ENCODE results near the gene MRAS.
A peak's percentile ranks its signal among the peaks of the same experiment; 100 is the strongest.
"Not testable (repeated sequence)": the region's sequence is repeated elsewhere in the genome, so short reads cannot be mapped to it uniquely, and the experiment has no call there.

MRAS gene

DNA sequence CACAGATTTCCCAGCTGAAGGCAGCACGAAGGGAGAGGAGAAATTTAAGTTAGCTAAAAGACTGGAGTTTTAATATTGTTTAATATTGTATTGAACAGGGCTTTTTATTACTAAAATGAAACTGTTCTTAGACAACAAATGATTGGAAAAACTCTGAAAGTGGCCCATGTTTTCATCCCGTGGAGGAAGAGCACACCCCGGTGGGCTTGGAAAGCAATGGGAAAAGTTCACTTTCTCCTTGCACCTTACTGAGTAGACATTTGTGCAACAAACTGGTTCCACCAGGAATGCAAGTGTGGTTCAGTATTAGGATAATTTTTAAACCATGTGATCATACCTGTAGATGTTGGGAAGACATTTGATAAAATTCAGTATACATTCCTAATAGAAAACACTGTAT is 77.8 kb downstream of the MRAS start:
- no peak for DNase-seq

DNA sequence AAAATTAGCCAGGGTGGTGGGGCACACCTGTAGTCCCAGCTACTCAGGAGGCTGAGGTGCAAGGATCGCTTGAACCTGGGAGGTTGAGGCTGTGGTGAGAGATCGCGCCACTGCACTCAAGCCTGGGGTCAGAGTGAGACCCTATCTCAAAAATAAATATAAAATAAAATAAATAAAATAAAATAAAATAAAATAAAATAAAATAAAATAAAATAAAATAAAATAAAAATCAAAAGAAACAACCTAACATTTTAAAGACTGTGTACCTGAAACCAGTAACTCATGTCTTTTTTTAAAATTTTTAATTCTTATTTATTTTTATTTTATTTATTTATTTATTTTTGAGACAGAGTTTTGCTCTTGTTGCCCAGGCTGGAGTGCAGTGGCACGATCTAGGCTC is 78.4 kb downstream of the MRAS start:
- DNase-seq: not testable (repeated sequence)

DNA sequence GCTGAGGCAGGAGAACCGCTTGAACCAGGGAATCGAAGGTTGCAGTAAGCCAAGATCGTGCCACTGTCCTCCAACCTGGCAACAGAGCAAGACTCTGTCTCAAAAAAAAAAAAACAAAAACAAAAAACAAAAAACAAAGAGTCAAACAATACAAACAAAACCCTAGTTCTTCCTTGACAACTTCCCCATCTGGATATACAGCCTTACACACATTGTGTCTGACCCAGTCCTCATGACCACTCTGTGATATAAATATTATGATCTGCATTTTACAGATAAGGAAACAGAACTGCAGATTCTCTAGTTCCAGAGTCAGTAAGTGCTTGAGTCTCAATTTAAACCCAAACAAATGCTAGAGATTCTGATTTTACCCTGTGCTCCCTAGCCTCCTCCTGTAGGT is 81.3 kb downstream of the MRAS start:
- no peak for DNase-seq

DNA sequence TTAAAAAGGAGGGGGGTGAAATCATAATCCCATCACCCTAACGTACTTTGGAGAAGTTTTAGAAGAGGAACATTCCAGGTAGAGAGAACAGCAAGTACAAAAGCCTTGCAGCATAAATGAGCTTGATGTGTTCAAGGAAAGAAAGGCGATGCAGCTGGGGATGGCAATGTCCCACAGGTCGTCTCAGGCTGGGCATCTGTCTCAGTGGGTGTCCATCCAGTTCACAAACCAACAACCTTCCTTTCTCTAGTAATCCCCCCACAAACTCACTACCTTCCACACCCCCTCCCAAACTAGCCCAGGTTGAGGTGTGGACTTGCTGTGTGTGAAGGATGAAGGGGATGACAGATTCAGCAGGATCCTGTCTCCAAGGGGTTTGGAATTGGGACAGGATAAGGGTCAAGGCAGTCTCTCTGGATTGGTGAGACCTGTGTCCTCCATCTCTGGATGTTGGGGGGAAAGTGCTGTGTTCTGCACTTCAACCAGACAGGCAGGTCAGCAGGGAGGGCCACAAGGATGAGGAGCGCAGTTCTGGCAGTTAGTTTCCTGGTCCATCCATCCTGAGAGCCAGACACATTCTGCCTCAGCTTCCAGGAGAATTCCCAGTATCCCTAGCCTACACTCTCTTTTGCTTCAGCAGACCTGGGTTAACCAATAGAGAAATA is 84.3 kb downstream of the MRAS start:
- DNase-seq: no peak

DNA sequence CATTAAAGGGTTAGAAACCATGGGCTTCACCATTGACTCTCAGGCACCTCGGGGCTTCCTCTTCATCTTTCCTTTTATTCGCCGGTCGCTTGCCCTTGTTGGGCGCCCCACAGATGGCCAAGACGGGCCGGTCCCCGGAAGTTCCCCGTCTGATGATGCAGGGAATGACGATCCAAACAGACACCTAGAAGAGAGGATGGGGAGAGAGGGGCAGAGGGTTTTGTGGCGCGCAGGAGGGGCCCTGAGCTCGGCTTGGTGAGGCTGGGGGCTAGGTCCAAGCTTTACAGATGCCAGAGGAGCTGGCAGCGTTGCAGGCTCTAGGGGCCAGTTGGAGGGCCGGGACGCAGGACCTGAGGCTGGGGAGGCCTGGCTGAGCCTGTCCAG is 85.5 kb downstream of the MRAS start:
- DNase-seq: no peak

DNA sequence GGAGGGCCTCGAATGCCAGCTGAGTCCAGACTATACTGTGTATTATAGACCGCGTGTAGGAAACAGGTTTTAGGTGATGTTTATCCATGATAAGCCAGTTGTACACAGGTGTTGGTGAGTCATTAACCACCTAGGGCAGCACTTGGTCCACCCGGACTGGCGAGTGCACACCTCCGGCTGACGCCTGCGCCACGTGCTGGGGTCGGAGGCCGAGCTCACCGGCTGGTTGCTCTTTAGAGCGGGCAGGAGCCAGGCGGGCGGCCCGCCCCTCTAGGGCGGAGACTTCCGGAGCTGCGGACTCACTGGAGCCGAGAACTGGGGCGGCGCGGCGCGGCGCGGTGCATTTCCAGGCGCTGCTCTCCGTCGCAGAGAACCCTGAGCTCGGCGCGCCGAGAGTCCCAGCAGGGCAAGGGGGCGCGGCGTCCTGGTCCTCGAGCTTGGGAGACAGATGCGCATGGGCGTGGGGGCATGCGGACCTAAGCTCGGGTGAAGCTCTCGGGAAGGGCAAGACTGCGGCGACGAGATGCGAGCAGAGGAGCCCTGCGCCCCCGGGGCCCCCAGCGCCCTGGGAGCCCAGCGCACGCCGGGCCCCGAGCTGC is 86.0 kb downstream of the MRAS start, which contains the start of gene ESYT3:
TSS of gene ESYT3 (plus strand) at position 341 of the 599 bp plus-strand sequence. CDS start at position 524, 183 bp downstream.
- DNase-seq: peak in 1 of 2 donors; percentile 18

DNA sequence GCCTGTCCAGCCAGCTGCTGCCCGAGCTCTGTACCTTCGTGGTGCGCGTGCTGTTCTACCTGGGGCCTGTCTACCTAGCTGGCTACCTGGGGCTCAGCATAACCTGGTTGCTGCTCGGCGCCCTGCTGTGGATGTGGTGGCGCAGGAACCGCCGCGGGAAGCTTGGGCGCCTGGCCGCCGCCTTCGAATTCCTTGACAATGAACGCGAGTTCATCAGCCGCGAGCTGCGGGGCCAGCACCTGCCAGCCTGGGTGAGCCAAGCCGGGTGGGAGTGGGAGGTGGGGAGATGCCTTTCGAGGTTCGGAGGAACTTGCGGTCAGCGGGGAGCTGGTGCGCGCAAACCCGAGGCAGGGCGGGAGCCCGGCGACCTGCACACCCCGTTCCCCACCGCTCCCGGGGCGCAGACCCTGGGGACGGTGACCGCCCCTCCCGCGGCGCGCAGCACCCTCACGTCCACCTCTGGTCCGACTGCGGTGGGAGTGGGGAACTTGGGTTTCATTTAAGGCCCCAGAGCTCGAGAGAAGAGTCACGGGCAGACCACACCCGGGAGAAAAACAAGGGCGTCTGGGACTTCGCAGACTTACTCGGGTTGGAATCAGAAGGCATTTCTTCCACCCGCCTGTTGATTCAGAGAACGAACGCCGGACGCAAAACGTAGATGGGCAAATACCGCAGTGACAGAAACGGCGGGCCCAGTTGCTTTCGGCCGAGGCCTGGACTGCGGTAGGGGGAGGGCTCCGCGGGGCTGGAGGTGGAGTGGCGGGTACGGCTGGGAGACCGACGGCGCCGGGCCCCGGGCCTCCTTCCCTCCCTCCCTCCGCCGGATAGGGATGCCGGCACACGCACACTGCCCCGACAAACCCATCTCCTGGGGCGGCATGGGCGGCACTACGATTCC is 86.7 kb downstream of the MRAS start:
- DNase-seq: no peak

DNA sequence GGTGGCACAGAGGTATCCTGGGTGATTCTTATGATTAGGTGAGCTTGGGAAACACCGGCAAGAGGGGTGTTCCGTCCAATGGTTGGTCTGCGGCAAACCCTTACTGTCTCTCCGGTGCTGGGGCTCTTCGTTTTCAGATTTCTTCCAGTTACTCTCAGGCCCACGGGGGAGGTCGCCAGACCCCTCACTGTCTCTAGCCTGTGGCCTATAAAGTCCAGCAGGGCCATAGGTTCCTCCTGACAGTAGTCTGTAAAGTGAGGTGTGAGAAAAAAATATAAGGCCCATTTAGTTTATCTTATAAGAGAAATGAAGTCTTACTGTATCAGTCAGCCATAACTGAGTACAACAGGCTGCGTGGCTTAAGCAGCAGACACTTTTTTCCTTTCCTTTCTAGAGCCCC is 87.5 kb downstream of the MRAS start:
- DNase-seq: no peak

DNA sequence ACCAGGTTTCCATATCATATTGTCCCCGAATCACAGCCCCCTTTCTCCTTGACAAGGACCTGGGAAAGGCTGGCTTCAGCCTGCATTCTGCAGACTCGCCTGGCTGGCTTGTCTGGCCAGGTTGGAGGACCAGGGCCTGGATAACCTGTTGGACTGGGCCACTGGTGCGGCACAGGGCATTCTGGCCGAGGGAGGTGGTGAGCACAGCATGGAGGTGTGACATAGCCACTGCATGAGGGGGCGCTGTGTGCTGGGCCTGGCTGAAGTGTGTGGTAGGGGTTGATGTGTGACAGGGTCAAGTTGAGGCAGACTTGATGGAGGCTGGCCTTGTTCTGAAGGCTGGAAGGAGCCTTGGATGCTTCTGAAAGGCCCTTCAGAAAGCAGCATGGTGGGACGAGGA is 88.9 kb downstream of the MRAS start:
- DNase-seq: no peak

DNA sequence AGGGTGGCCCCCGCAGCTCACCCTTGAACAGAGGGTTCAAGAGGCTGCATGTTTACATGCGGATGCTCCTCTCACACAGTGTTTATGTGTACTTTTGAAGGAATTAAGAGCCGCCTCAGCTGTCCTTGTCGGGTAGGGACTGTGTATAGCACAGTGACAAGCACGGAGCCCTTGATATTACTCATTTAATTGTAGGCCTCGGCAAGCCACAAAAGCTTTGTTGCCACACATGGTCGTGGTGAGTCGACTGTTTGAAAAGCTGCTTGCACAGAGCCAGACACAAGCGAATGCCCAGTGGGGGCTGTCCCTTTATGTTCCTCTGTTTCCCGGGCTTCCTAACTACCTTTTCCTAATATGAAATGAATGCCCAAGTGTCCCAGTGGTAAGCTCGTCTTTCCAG is 90.5 kb downstream of the MRAS start:
- no peak for DNase-seq

DNA sequence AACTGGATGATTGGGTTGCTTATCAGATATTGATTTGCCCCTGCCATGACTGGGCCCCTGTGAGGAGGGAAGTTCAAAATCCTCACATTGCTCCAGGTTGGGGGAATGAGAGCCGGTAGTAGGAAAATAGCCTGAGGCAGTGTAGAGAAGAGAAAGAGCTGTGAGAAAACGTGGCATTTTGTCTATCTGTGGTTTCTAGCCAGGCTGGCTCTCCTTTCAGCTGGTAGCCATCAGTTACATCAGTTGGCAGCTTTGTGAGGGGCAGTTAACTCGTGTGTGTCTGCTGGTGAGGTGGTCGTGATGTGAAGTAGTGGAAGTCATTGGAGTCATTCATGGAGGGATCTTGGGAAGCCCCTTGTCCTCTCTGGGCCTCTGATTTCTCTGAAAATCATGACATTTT is 91.3 kb downstream of the MRAS start:
- no peak for DNase-seq

DNA sequence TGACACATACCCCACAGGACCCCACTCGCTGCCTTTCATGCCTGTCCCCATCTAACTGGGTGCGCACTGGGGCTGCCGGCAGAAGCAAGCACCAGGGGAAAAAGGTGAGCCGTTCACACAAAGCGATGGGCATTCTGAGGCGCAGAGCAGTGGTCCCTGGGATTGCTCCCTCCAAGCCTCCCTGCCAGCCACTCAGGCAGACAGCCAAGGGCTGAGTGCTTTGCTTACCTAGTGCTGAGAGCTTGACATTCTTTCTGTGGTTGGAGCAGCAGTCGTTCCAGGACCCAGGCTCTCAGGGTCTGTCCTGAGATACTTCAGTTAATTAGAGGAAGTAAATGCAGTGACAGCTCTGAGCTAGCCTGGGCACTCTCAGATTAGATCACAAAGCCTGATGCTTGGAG is 91.7 kb downstream of the MRAS start:
- no peak for DNase-seq

DNA sequence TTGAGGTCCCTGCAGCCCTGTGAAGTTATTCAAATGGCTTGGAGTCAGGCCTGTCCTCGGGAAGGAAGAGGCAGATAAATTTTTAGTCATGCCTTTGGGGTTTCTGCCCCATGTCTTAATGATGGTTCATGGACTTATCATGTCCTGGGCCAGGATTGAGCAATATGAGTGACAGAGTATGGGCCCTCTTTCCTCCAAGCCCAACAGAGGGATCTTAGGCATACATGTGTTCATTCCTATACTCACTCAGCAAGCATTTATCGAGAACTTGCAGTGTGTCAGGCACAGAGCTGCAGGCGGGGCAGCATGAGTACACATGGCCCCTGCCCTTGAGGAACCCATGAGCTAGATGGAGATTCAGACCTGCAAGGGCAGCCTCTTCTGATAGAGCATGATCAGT is 92.2 kb downstream of the MRAS start:
- DNase-seq: no peak

DNA sequence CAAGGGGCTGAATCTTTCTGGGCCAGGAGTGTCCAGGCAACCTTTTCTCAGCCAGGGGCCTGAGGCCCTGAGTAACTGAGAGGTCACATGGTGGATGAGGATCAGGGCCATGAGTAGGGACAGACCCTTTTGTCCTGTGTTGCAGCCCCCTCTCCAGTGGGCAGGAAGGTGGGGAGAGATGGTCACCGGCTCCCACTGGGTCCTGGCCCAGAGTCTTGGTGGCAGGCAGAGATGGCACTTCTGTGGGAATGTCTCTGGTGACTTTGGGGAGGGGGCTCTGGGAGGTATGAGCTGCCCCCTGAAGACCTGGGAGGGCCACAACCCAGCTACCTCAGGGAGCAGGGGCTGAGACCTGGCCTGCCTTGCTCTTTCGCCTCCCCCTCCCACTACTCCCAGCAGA is 92.9 kb downstream of the MRAS start:
- no peak for DNase-seq

DNA sequence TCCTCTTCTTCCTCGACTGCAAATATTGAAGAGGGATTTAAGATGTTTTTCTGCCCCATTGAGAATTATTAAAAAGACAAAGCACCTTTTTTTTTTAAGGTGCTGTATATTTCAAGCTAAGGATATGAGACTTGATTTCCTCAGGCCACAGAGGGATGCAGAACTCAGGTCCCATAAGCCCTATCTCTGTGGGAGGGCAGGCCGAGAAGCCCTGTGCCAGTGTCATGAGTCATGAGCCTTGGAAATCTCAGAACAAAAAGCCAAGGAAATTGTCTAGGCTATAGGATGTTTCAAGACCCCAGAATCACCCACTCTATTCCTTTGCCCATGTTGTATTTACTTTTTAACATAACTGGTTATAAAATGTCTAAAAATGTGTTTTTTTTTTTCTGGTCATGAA is 93.4 kb downstream of the MRAS start:
- no peak for DNase-seq

DNA sequence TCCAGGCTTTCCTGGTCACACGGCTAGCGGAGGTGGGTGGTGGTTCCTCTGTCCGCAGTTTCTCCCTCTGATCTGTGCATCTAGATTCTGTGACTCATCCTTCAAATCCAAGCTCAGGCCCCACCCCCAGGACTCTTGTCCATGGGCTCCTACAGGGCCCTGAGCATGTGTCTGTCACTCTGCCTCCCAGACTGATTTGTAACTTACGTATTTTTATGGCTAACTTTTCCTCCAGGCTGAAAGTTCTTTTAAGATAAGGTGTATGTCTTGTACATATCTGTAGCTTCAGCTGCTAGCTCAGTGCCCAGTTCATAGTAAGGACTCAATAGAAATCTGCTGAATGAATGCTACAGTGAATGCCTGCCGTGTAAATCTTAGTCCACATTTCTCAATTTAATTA is 94.1 kb downstream of the MRAS start:
- no peak for DNase-seq

DNA sequence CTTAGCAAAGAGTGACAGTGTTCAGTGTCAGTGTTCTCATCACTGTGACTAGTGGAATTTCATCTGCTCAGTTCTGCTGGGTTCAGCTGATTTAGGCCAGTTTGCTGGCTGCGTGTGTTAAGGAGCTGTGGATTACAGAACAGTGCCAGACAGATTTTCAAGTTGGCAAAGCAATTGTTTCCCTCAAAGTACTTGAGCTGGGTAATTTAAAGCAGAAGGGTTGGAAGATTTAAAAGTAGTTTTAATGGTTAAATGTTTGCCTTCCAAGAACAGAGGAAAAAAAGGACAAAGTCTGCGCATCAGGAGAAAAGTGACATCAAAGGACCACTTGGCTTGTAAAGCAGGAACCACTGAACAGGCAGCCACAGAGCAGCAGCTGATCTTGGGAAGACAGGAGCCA is 94.7 kb downstream of the MRAS start:
- no peak for DNase-seq

DNA sequence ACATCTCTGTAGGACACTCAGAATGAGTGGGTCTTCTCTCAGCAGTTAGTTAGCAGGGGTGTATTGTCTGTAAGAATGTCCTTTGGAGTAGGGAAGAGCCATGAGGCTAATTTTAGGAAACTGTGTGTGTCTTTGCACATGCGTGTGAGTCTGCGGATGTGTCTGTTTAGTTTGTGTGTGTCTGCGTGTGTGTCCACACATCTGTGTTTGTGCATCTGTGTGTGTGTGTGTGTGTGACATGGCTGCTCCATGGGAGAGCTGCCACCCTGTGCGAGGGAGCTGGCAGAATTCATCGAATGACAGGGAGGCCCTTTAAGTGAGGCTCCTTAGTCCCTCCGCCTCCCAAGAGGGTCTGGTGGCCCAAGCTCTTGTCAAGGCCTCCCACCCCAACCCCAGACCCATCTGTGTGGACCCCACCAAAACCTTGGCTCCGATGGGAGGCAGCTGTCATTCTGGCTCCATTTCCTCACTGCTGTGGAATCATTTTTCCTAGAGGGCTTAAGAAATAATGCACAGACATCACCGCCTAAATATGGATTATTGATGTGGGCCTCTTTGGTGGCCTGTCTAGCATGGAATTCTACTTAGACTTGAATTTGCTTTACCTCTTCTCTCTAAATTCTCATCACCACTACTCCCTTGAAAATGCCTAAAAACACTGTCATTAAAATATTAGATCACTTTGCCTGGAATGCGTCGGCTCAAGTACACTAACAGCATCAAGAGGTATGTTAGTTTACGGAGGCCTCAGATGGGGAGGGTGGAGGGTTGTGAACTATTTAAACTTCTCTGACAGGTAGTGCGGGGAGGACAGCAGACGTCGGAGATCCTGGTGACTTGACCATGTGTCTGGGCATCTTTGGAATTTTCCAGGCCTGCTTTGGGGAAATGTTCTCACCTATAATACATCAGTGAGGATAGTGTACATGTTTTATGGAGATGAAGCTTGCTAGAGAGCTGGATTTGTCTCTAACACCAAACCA is 95.4 kb downstream of the MRAS start:
- no peak for DNase-seq

DNA sequence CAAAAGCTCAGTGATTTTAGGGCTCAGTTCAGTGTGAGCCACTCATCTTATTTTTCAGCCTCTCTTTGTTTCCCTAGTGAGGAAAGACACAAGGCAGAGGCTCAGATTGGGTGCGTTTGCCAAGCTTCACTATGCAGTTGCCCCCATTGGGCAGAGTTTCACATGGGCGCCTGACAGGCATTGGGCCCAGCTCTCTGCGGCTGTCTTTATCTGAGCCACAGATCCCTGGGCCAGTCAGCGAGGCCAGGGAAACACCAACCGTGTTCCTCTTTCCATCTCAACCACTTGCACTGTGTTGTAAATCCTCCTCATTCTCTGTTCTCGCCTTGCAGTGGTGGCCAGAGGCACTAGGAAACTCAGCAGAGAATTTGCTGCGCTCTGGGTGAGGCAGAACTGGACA is 96.9 kb downstream of the MRAS start:
- no peak for DNase-seq

DNA sequence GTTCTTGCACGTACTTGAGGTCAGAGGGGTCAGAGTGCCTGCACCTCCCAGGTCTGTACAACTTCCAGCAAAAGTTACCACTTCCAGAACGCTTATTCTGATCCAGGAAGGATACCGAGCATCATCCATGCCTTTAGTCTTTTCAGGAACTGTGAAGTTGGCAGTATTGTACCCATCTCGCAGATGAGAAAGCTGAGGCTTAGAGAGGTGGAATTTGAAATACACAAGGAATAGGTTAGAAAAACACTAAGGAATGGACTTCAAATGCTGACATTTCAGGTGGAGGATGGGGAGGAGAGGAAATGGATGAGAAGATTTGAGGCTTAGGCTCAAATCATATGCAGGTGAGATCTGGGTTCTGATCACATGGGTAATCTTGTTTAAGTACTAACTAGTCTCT is 97.3 kb downstream of the MRAS start:
- no peak for DNase-seq

DNA sequence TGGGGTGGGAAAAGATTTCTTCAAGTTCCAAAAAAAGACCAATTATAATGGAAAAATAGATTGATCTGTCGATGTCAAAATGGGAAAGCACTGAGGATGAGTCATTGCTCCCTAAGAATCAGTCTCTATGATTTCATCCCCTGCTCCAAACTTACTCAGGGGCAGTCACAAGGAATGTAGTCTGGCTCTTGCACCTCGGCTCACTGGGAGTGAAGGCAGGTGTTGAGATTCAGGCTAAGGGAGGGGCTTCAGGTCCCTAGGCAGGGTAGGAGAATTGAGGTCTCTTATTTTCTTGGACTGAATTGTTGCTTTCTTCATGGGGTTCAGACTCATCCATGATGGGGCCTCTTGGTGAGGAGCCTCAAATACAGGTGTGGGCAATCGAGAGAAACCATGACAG is 100.3 kb downstream of the MRAS start:
- DNase-seq: no peak

DNA sequence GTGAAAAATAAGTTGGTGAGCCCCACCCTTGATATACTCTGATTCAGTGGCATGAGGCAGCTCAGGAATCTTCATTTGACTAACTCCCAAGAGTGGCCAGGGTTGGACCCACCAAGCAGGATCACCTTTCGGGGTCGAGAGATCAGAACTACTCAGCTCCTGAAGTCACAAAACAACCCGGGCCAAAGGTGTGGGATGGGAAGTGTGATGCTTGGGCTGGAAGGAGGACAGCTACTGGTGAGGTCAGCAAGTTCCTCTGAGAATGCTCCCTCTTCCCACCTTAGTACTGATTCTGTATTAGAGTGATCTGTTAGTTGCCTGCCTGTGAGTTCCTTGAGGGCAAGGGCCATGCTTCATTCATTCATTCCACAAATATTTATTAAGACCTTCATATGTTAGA is 101.1 kb downstream of the MRAS start:
- DNase-seq: no peak

DNA sequence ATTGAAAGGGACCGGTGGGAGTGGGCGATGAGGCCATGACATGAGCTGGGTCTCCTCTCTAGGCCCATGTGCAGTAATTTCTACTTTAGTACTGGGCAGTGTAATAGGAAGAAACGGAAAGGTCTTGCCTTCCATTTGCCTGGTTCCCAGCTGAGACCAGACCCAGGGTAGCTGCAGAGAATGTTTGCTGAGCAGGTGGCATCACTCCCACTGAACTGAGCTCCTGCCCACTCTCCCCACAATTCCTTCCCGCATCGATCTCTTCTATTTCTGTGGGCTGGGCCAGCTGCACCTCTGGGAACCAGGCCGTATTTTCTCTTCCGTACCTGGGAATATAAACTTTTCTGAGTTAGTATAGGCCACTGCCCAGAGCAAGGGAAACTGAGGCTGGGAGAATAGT is 101.8 kb downstream of the MRAS start:
- no peak for DNase-seq
